Epithelial cell of proximal tubule (primary cell): ENCODE results near the gene ATPAF2. TPM values are rescaled to one million over a fixed set of nuclear protein-coding genes. Genes with fewer than 3 reads are reported as not detected.

Experiments used
- DNase-seq: peaks from one replicate; pipeline ENCODE4 v3.0.0-alpha.2; 2011; ENCODE audit warnings: low read depth
- H3K4me3 ChIP-seq: 2 replicates; pipeline ENCODE4 v1.5.1; 2011; ENCODE audit warnings: low read depth, mild to moderate bottlenecking, low read length
- total RNA-seq: library from RNA; depleted of rRNA; stranded (reverse); fragments of >200 nt; gene quantifications from 2 replicates; pipeline ENCODE4 v1.2.3, GENCODE V29; 2015
- TF ChIP-seq, protein P1 (sequence below): conservative IDR thresholded peaks from 2 replicates; pipeline ENCODE4 v1.5.1; 2012; ENCODE audit warnings: low read depth, mild to moderate bottlenecking, low read length

The ATPAF2 gene
- total RNA-seq, 1 donor from 2014 or later: 19.5 TPM

DNA sequence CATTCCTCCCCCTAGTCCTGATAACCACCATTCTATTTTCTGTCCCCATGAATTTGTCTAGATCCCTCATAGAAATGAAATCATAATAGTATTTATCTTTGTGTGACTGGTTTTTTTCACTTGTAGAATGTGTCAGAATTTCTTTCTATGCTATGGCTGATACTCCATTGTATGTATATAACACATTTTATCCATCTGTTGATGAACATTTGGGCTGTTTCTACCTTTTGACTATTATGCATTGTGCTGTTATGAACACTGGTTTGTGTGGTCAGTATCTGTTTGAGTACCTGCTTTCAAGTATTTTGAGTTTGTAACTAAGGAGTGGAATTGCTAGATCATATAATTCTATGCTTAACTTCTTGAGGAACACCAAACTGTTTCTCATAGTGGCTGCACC is 32.8 kb upstream of the ATPAF2 start:
- TF ChIP-seq, protein P1, sequence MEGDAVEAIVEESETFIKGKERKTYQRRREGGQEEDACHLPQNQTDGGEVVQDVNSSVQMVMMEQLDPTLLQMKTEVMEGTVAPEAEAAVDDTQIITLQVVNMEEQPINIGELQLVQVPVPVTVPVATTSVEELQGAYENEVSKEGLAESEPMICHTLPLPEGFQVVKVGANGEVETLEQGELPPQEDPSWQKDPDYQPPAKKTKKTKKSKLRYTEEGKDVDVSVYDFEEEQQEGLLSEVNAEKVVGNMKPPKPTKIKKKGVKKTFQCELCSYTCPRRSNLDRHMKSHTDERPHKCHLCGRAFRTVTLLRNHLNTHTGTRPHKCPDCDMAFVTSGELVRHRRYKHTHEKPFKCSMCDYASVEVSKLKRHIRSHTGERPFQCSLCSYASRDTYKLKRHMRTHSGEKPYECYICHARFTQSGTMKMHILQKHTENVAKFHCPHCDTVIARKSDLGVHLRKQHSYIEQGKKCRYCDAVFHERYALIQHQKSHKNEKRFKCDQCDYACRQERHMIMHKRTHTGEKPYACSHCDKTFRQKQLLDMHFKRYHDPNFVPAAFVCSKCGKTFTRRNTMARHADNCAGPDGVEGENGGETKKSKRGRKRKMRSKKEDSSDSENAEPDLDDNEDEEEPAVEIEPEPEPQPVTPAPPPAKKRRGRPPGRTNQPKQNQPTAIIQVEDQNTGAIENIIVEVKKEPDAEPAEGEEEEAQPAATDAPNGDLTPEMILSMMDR: no peak
- H3K4me3 ChIP-seq: no peak overlapping the region
- DNase-seq: no peak

GRCh38 chr17:18070861-18071340 is 31.9 kb upstream of the ATPAF2 start:
- no peak overlapping the region for H3K4me3 ChIP-seq

GRCh38 chr17:18069101-18069500 is 30.1 kb upstream of the ATPAF2 start:
- no peak for DNase-seq
- TF ChIP-seq, protein P1: no peak
- H3K4me3 ChIP-seq: no peak overlapping the region

More at GRCh38 chr17:18070861-18071340, 31.9 kb upstream of the ATPAF2 start:
- no peak for DNase-seq
- TF ChIP-seq, protein P1: no peak

DNA sequence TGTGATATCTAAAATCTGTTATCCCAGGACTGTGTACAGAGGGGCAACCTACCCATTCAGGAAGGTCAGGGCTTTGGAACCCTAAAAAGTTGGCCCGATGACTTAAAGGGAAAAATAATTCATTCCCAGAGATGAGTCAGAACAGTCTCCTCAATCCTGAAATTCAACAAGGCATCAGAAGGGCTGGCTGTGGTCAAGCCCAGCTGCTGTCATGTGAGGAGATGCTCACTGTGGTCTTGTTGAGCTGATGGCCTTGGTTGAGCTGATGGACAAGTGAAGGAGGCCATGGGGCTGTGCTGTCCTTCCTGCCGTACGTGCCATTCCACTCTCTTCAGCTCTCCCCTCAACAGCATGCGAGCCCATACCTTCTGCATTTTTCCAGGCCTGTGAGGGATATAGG is 27.9 kb upstream of the ATPAF2 start:
- TF ChIP-seq, protein P1: no peak
- no peak for DNase-seq
- no peak overlapping the region for H3K4me3 ChIP-seq

GRCh38 chr17:18065546-18065945 is 26.6 kb upstream of the ATPAF2 start:
- H3K4me3 ChIP-seq: no peak overlapping the region
- TF ChIP-seq, protein P1: no peak
- no peak for DNase-seq

DNA sequence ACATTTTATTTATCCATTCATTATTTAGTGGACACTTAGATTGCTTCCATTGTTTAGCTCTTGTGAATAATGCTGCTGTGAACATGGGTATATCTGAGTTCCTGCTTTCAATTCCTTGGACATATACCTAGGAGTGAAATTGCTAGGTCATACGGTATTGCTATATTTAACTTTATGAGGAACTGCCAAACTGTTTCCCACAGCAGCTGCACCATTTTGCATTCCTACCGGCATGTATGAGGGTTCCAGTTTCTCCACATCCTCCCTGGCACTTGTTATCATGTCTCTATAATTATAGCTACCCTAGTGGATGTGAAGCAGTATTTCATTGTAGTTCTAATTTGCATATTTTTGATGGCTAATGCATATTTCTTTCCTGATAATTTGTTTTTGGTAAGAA is 25.1 kb upstream of the ATPAF2 start:
- no peak overlapping the region for H3K4me3 ChIP-seq
- TF ChIP-seq, protein P1: no peak
- no peak for DNase-seq

GRCh38 chr17:18059283-18059682 is 20.3 kb upstream of the ATPAF2 start:
- DNase-seq: no peak
- TF ChIP-seq, protein P1: no peak

More at GRCh38 chr17:18059283-18059682, 20.3 kb upstream of the ATPAF2 start:
- H3K4me3 ChIP-seq: no peak overlapping the region
